HepG2 (cell line): Measurements from ENCODE around the gene TARDBP. TPM values are rescaled to one million over a fixed set of nuclear protein-coding genes. Genes with fewer than 3 reads are reported as not detected.

Source experiments
- ATAC-seq: fragments of 200-7000 bp; cut with Tn5 transposase; 3 replicates; pipeline ENCODE4 v1.9.1; 2020; ENCODE audit warnings: mild to moderate bottlenecking, moderate library complexity
- BruUV-seq: library from RNA; stranded (reverse); fragments of 400-500 nt; replicated peaks from 2 replicates; lab custom pipeline; 2021; lab: Mats Ljungman, UMichigan
- CTCF ChIA-PET: fragments of 300-600 bp; formaldehyde crosslinking; extraction: SDS; loops from one replicate; lab custom pipeline; 2021; ENCODE audit warnings: low total read pairs, inconsistent platforms, low intra/inter-chr PET ratio; lab: Yijun Ruan, JAX
- POLR2A ChIA-PET: fragments of 350-600 bp; sonication (Branson Sonifier 250); formaldehyde crosslinking; loops from one replicate; lab custom pipeline; 2020; ENCODE audit warnings: antibody characterized with exemption, inconsistent platforms; lab: Yijun Ruan, JAX
- DNase-seq: peaks from one replicate; pipeline ENCODE4 v3.0.0-alpha.2; 2015; ENCODE audit warnings: low spot score
- FAIRE-seq: peaks from 3 replicates; lab custom pipeline; 2011; peaks lifted over from hg19 to GRCh38; lab: Jason Lieb, UNC
- H2AFZ ChIP-seq: one replicate; pipeline ENCODE4 v1.6.1; 2011; ENCODE audit warnings: low read length, inconsistent platforms
- H3K27ac ChIP-seq: fragments of 300-600 bp; 3 replicates; pipeline ENCODE4 v1.8.0; 2011; ENCODE audit warnings: mixed run types, mild to moderate bottlenecking, mixed read lengths, low read length, inconsistent platforms; ENCODE audit not compliant: insufficient read depth; ENCODE audit errors: extremely low read length
- H3K27me3 ChIP-seq, 2 experiments: fragments of 200-600 bp in 1 of 2; 2 replicates in 1 of 2; 3 replicates in 1 of 2; pipeline versions ENCODE4 v1.6.0 to v1.8.0; 2011; ENCODE audit warnings: low read length in 2 of 2, mild to moderate bottlenecking in 2 of 2, moderate library complexity in 2 of 2, inconsistent platforms in 1 of 2; ENCODE audit not compliant: insufficient read depth in 2 of 2, control insufficient read depth in 1 of 2
- H3K36me3 ChIP-seq, 2 experiments: fragments of 200-600 bp in 1 of 2; replicated peaks in 1 of 2; 2 replicates in 1 of 2; 3 replicates in 1 of 2; pipeline versions ENCODE4 v1.5.1 to v1.8.0; 2011; ENCODE audit warnings: low read length in 2 of 2, inconsistent platforms in 1 of 2; ENCODE audit not compliant: insufficient read depth in 2 of 2, control insufficient read depth in 1 of 2
- H3K4me1 ChIP-seq: 2 replicates; pipeline ENCODE4 v1.5.1; 2012; ENCODE audit warnings: low read length, inconsistent platforms; ENCODE audit not compliant: insufficient read depth
- H3K4me2 ChIP-seq: 2 replicates; pipeline ENCODE4 v1.6.0; 2011; ENCODE audit warnings: low read depth, low read length, inconsistent platforms
- H3K4me3 ChIP-seq, 3 experiments: fragments of 200-600 bp in 1 of 3; sonication (generic), shearing (Covaris generic) in 1 of 3; replicated peaks in 1 of 3; 2 replicates each; pipeline ENCODE4 v1.5.1; 2011 to 2016; ENCODE audit warnings: low read length in 3 of 3, inconsistent platforms in 2 of 3, low read depth in 2 of 3, mild to moderate bottlenecking in 2 of 3, control low read depth in 1 of 3, mixed read lengths in 1 of 3; ENCODE audit not compliant: insufficient read depth in 1 of 3
- H3K79me2 ChIP-seq: one replicate; pipeline ENCODE4 v1.6.1; 2011; ENCODE audit warnings: low read length, inconsistent platforms; ENCODE audit not compliant: insufficient read depth
- H3K9ac ChIP-seq: 2 replicates; pipeline ENCODE4 v1.6.0; 2011; ENCODE audit warnings: mild to moderate bottlenecking, low read depth, low read length, inconsistent platforms; ENCODE audit not compliant: insufficient read depth
- H3K9me3 ChIP-seq: 2 replicates; pipeline ENCODE4 v1.5.1; 2012; ENCODE audit warnings: mild to moderate bottlenecking, low read length
- H4K20me1 ChIP-seq: 2 replicates; pipeline ENCODE4 v1.6.0; 2011; ENCODE audit warnings: inconsistent platforms, mild to moderate bottlenecking, low read length, moderate library complexity; ENCODE audit not compliant: insufficient read depth
- AGO2 ChIP-seq: fragments of 200-400 bp; formaldehyde crosslinking; optimal IDR thresholded peaks from 2 replicates; pipeline ENCODE3; 2017; ENCODE audit warnings: mild to moderate bottlenecking, low read depth, low read length, moderate library complexity
- ATAD3A ChIP-seq: sonication (generic); formaldehyde crosslinking; IDR thresholded peaks from 2 replicates; pipeline ENCODE4 v1.4.0; 2020; ENCODE audit warnings: missing genetic modification reagents
- ATF1 ChIP-seq: IDR thresholded peaks from 2 replicates; pipeline ENCODE4 v1.6.1; 2016; ENCODE audit warnings: mild to moderate bottlenecking, control low read depth
- FOXM1 ChIP-seq: sonication (generic); formaldehyde crosslinking; IDR thresholded peaks from 2 replicates; pipeline ENCODE4 v1.5.0; 2020; ENCODE audit warnings: missing genetic modification reagents
- NFIC ChIP-seq: IDR thresholded peaks from 2 replicates; pipeline ENCODE4 v1.6.1; 2012; ENCODE audit warnings: mild to moderate bottlenecking, low read length, inconsistent platforms
- NR2F1 ChIP-seq, 2 experiments: fragments of 450-650 bp in 1 of 2; formaldehyde crosslinking in 1 of 2; IDR thresholded peaks; 2 replicates each; pipeline versions ENCODE4 v1.5.0 to v1.6.1; 2016 to 2020; ENCODE audit warnings: mild to moderate bottlenecking in 1 of 2, missing compliant biosample characterization in 1 of 2, missing genetic modification reagents in 1 of 2, moderate library complexity in 1 of 2
- SP1 ChIP-seq, 2 experiments: fragments of 450-650 bp in 1 of 2; sonication (generic) in 1 of 2; formaldehyde crosslinking in 1 of 2; IDR thresholded peaks; 2 replicates each; pipeline versions ENCODE4 v1.4.0 to v1.6.1; 2016 to 2020; ENCODE audit warnings: missing genetic modification reagents in 1 of 2
- WGBS: methylation state at CpG from one replicate; pipeline ENCODE4 v1.1.6; 2017; ENCODE audit warnings: low lambda C conversion rate; 5-methylcytosine and 5-hydroxymethylcytosine counted together
- in situ Hi-C: cut with HindIII; loops from 2 replicates; pipeline ENCODE4 v1.10.0; 2017; ENCODE audit warnings: low pct_unique_long_range_greater_than_20kb; ENCODE audit not compliant: extremely low pct_ligation_motif_present
- intact Hi-C: fragments of 100-400 bp; cut with micrococcal nuclease; formaldehyde crosslinking; loops from one replicate; pipeline ENCODE4 v1.10.0; 2022; ENCODE audit not compliant: unreplicated experiment
- polyA plus RNA-seq, 8 experiments: library from polyadenylated mRNA; depleted of rRNA in 3 of 8; stranded (reverse) in 7 of 8; unstranded in 1 of 8; fragments of >200 nt; fragmentation: Illumina TruSeq in 4 of 8; extraction: Trizol in 4 of 8; gene quantifications; 2 replicates each; pipeline versions ENCODE4 v1.2.1 to v1.2.3, GENCODE V29; 2011 to 2016; ENCODE audit warnings: low read depth in 4 of 8, missing spikeins in 1 of 8, mixed read lengths in 1 of 8; ENCODE audit not compliant: insufficient read depth in 1 of 8
- total RNA-seq, 5 experiments: library from RNA; depleted of rRNA; stranded (reverse); fragments of >200 nt; fragmentation: Illumina TruSeq; extraction: Trizol; gene quantifications; 2 replicates each; pipeline ENCODE4 v1.2.3, GENCODE V29; 2016; ENCODE audit warnings: low read depth in 1 of 5

Gene TARDBP
- total and polyA plus RNA-seq, 2 of the 13 experiments (the other 11 are each of a cell fraction or from before 2014, with no cell fraction given): 62.4 to 93.0 TPM

DNA sequence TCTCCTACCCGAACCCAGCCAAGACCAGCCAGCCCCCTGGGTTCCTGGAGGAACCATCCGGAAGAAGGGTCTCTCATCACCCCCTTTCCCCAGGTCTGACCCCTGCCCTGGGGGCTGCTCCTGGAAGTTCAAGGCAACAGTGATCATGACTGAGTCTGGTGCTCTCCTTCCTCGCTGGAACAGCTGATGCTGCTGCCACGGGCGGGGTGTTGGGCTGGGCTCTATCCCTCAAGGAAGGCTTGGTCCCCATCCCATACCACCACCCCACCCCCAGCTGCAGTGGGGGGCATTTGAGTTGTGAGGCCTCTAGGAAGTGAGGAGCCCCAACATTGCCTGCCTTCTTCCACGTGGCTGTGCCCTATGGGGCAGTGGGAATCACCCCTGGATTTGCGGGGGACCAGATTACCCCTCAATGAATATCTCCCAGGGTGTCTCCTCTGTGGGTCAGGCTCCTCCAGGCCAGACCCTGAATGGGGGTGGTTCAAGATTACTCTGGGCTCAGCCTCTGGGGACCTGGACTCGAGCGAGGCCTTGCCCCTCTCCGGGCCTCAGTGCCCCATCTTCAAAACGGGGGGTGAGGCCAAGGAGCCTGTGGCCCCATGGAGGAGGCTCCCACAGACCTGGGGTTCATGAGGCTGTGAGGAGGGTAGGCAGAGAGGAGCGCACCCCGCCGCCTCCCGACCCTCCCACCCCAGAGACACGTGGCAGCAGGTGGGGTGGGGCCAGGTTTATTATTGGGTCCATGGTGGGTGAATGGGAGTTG is 31.8 kb downstream of the TARDBP start:
- POLR2A ChIA-PET: interaction anchor here (0.6 to 3.0 kb wide), 3 partner anchors 8 to 247 kb away, joined by 3 to 13 read pairs (median 3); partner anchors contain the start of gene TARDBP
- TF ChIP-seq FOXM1 (CRISPR knock-in tag): no peak
- TF ChIP-seq ATF1 (CRISPR knock-in tag): no peak
- TF ChIP-seq AGO2: peak; percentile 71
- no peak for TF ChIP-seq ATAD3A (CRISPR knock-in tag)
- no peak for TF ChIP-seq NFIC
- no peak for TF ChIP-seq SP1 (IDR thresholded peaks at IDR 0.05)
- no peak for TF ChIP-seq SP1 (CRISPR knock-in tag; IDR thresholded peaks at IDR 0.05)
- no peak for TF ChIP-seq NR2F1 (CRISPR knock-in tag; IDR thresholded peaks at IDR 0.05)
- TF ChIP-seq, all 625 proteins: peak for 1
- Histone ChIP-seq H3K27me3 (no peaks in the 10 kb centered on the region), H3K36me3 (no peaks in the 10 kb centered on the region), H3K27ac (no peak overlapping the region), H3K9me3 (no peaks in the 10 kb centered on the region), H4K20me1 (no peaks in the 10 kb centered on the region), H2AFZ (no peak overlapping the region), H3K4me3 (no peak overlapping the region), H3K4me1 (peaks cover 28% of the 10 kb centered on the region), H3K9ac (no peak overlapping the region), H3K4me2 (no peak overlapping the region), H3K79me2 (no peaks in the 10 kb centered on the region)
- DNase-seq: no peak
- 61% methylated on average over 5 of the region's 16 CpGs for WGBS
- intact Hi-C loops (no loop called here), in situ Hi-C loops (loop anchor here (25.0 kb wide), 1 partner anchor 593 kb away; no protein-coding TSS in a partner anchor)
- ATAC-seq: no peak
- BruUV-seq: no TSS peak
- CTCF ChIA-PET: no interaction called here
- no peak for FAIRE-seq
